ENCODE data around the gene SV2B. TPM values are rescaled to one million over a fixed set of nuclear protein-coding genes. Genes with fewer than 3 reads are reported as not detected.

The SV2B gene
- total RNA-seq, 1 experiment from 2014 or later: 0.44 TPM

- Mint-ChIP-seq H3K27ac (ENCODE audit: low read depth, unreplicated experiment) (no peak overlapping the region), H3K27me3 (ENCODE audit: insufficient read depth, unreplicated experiment) (peaks cover 27% of the 10 kb centered on the region), H3K4me3 (ENCODE audit: unreplicated experiment) (no peak overlapping the region), H3K36me3 (ENCODE audit: insufficient read depth, unreplicated experiment) (no peaks in the 10 kb centered on the region), H3K4me1 (ENCODE audit: insufficient read depth, unreplicated experiment) (no peaks in the 10 kb centered on the region), H3K9me3 (ENCODE audit: unreplicated experiment) (no peaks in the 10 kb centered on the region)
- no TSS peak for BruUV-seq (replicated peaks)
- no peak for DNase-seq (ENCODE audit: unreplicated experiment)
- intact Hi-C loops (cut with micrococcal nuclease): no loop called here
- TF ChIP-seq CTCF (IDR thresholded peaks at IDR 0.05; ENCODE audit: unreplicated experiment): no peak
- POLR2A ChIA-PET: no interaction called here
- CTCF ChIA-PET: interaction anchor here (0.5 to 2.9 kb wide), 10 partner anchors 11 to 301 kb away, joined by 3 to 18 read pairs (median 6); no protein-coding TSS in a partner anchor
These were observed 157.8 kb downstream of the SV2B start for GRCh38 chr15:91257746-91258414.

- H3K27me3 Mint-ChIP-seq (ENCODE audit: insufficient read depth, unreplicated experiment): peaks cover 23% of the 10 kb centered on the region
- no peaks in the 10 kb centered on the region for H3K36me3 Mint-ChIP-seq (ENCODE audit: insufficient read depth, unreplicated experiment)
- DNase-seq (ENCODE audit: unreplicated experiment): peak; percentile 18
- CTCF ChIA-PET: interaction anchor here (0.5 to 2.9 kb wide), 8 partner anchors 11 to 209 kb away, joined by 3 to 18 read pairs (median 6); no protein-coding TSS in a partner anchor
- no peak for TF ChIP-seq CTCF (IDR thresholded peaks at IDR 0.05; ENCODE audit: unreplicated experiment)
- intact Hi-C loops (cut with micrococcal nuclease): no loop called here
- no peaks in the 10 kb centered on the region for H3K9me3 Mint-ChIP-seq (ENCODE audit: unreplicated experiment)
- H3K4me1 Mint-ChIP-seq (ENCODE audit: insufficient read depth, unreplicated experiment): no peaks in the 10 kb centered on the region
- no peak overlapping the region for H3K27ac Mint-ChIP-seq (ENCODE audit: low read depth, unreplicated experiment)
- POLR2A ChIA-PET: no interaction called here
- BruUV-seq (replicated peaks): no TSS peak
- H3K4me3 Mint-ChIP-seq (ENCODE audit: unreplicated experiment): no peak overlapping the region
These were observed 158.3 kb downstream of the SV2B start for GRCh38 chr15:91258415-91258759.

- no peak overlapping the region for H3K4me3 Mint-ChIP-seq (ENCODE audit: unreplicated experiment)
- no peak for TF ChIP-seq CTCF (IDR thresholded peaks at IDR 0.05; ENCODE audit: unreplicated experiment)
- intact Hi-C loops (cut with micrococcal nuclease): no loop called here
- H3K36me3 Mint-ChIP-seq (ENCODE audit: insufficient read depth, unreplicated experiment): no peaks in the 10 kb centered on the region
- no peak overlapping the region for H3K27ac Mint-ChIP-seq (ENCODE audit: low read depth, unreplicated experiment)
- BruUV-seq (replicated peaks): no TSS peak
- ChIA-PET POLR2A (no interaction called here), CTCF (interaction anchor here (0.6 to 2.9 kb wide), 8 partner anchors 11 to 1286 kb away, joined by 3 to 18 read pairs (median 4); no protein-coding TSS in a partner anchor)
- no peak for DNase-seq (ENCODE audit: unreplicated experiment)
- no peaks in the 10 kb centered on the region for H3K9me3 Mint-ChIP-seq (ENCODE audit: unreplicated experiment)
- H3K4me1 Mint-ChIP-seq (ENCODE audit: insufficient read depth, unreplicated experiment): no peaks in the 10 kb centered on the region
- H3K27me3 Mint-ChIP-seq (ENCODE audit: insufficient read depth, unreplicated experiment): peaks cover 23% of the 10 kb centered on the region
These were observed 159.0 kb downstream of the SV2B start for GRCh38 chr15:91259077-91259476.

GRCh38 chr15:91261345-91261744, 161.3 kb downstream of the SV2B start:
- CTCF ChIA-PET: interaction anchor here (1.0 to 1.2 kb wide), 2 partner anchors 11 to 305 kb away, joined by 4 to 6 read pairs; no protein-coding TSS in a partner anchor
- no peaks in the 10 kb centered on the region for H3K36me3 Mint-ChIP-seq (ENCODE audit: insufficient read depth, unreplicated experiment)
- no peak overlapping the region for H3K4me3 Mint-ChIP-seq (ENCODE audit: unreplicated experiment)
- BruUV-seq (replicated peaks): no TSS peak
- intact Hi-C loops (cut with micrococcal nuclease): no loop called here
- no peak for DNase-seq (ENCODE audit: unreplicated experiment)
- no peaks in the 10 kb centered on the region for H3K4me1 Mint-ChIP-seq (ENCODE audit: insufficient read depth, unreplicated experiment)
- H3K9me3 Mint-ChIP-seq (ENCODE audit: unreplicated experiment): no peaks in the 10 kb centered on the region
- no peak overlapping the region for H3K27ac Mint-ChIP-seq (ENCODE audit: low read depth, unreplicated experiment)
- peaks cover 4% of the 10 kb centered on the region for H3K27me3 Mint-ChIP-seq (ENCODE audit: insufficient read depth, unreplicated experiment)
- POLR2A ChIA-PET: interaction anchor here (0.7 kb wide), 1 partner anchor 1096 kb away, joined by 3 read pairs; no protein-coding TSS in a partner anchor
- no peak for TF ChIP-seq CTCF (IDR thresholded peaks at IDR 0.05; ENCODE audit: unreplicated experiment)

Data from MCF 10A (cell line).